GM23338 (cell line): ENCODE data around the gene DRG2.

ENCODE experiments used
- CREB1 ChIP-seq: fragments of 250-450 bp; sonication (Bioruptor Pico); IDR thresholded peaks from 2 replicates; pipeline ENCODE4 v1.5.0; 2020; ENCODE audit warnings: low read depth, mild to moderate bottlenecking, moderate library complexity
- CTCF ChIP-seq, 2 experiments: fragments of 200-600 bp in 1 of 2; sonication (generic) in 1 of 2; conservative IDR thresholded peaks; 2 replicates each; pipeline versions ENCODE4 v1.5.1 to v1.6.1; 2016 to 2017; ENCODE audit warnings: antibody characterized with exemption in 2 of 2, low read depth in 2 of 2, mild to moderate bottlenecking in 2 of 2, moderate library complexity in 1 of 2
- EZH2 ChIP-seq: fragments of 200-600 bp; sonication (generic); IDR thresholded peaks from one replicate; pipeline ENCODE4 v1.8.0; 2017; ENCODE audit warnings: antibody characterized with exemption, mild to moderate bottlenecking, low read depth; ENCODE audit not compliant: unreplicated experiment
- EZH2phosphoT487 ChIP-seq: fragments of 200-600 bp; sonication (generic); IDR thresholded peaks from one replicate; pipeline ENCODE4 v1.8.1; 2018; ENCODE audit warnings: antibody characterized with exemption; ENCODE audit not compliant: unreplicated experiment
- JUNB ChIP-seq: IDR thresholded peaks from one replicate; pipeline ENCODE4 v1.6.1; 2016; ENCODE audit warnings: antibody characterized with exemption; ENCODE audit not compliant: unreplicated experiment
- NANOG ChIP-seq: IDR thresholded peaks from 2 replicates; pipeline ENCODE4 v1.6.1; 2016; ENCODE audit warnings: antibody characterized with exemption, borderline replicate concordance
- POLR2AphosphoS5 ChIP-seq: IDR thresholded peaks from 2 replicates; pipeline ENCODE4 v1.6.1; 2016; ENCODE audit warnings: antibody characterized with exemption, low read depth
- REST ChIP-seq: IDR thresholded peaks from one replicate; pipeline ENCODE4 v1.6.1; 2018; ENCODE audit warnings: antibody characterized with exemption; ENCODE audit not compliant: unreplicated experiment
- ZNF114 ChIP-seq: fragments of 250-450 bp; sonication (Bioruptor Pico); IDR thresholded peaks from 2 replicates; pipeline ENCODE4 v1.5.0; 2020; ENCODE audit warnings: mild to moderate bottlenecking, moderate library complexity
- ZNF331 ChIP-seq: fragments of 250-450 bp; sonication (Bioruptor Pico); IDR thresholded peaks from 2 replicates; pipeline ENCODE4 v1.5.0; 2020; ENCODE audit warnings: low read depth, mild to moderate bottlenecking, moderate library complexity

- TF ChIP-seq CTCF (conservative IDR thresholded peaks at IDR 0.05; ENCODE audit: low read depth in 2 of 2) (no peak), POLR2AphosphoS5 (no peak), EZH2 (no peak), CREB1 (no peak), REST (no peak), ZNF114 (no peak), ZNF331 (no peak), EZH2phosphoT487 (no peak), NANOG (no peak), JUNB (no peak)
Observed at GRCh38 chr17:18146259-18146658, 58.5 kb downstream of the DRG2 start.
